ENCODE measurements around the gene PRDM13.

Gene PRDM13

DNA sequence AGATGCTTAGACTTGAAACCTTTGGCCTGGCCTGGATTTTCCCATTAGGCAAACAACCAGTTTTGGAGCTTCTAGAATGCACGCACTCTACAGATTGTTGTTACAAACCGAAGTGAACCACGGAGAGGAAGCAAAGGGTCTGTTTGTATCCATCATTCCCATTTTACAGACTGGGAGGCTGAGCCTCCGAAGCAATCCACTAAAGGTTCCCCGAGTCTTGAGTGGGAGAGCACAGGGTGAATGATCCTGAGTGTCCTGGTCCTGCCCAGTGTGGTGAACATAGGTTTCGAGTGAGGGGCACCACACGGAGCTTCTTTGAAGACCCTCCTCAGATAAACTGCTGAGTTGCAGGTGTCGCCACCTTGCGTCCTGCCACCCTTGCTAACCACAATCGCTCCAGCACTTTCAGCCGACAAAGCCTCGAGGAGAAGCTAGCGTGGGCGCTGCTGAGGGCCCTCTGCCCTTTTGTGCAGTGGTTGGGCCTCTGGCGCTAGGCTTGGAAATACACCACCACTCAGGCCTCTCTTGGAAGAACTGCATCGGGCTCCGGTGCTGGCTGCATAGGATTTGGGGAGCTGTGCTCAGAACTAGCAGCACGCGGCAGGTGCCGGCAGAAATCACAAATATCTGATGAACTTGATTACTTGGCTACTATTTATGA is 1.4 kb upstream of the PRDM13 start:
- WGBS, result 8% methylated on average over 20 of the region's 20 CpGs
- Histone ChIP-seq H3K4me3 (ENCODE audit: low read length) (no peak overlapping the region), H3K4me1 (ENCODE audit: insufficient read depth, low read length) (0 out of 2 replicates have a peak, but pooled peaks cover 9% of the 10 kb centered on the region), H3K27ac (ENCODE audit: low read depth, low read length) (no peak overlapping the region), H3K36me3 (ENCODE audit: insufficient read depth, low read length) (no peaks in the 10 kb centered on the region), H3K27me3 (ENCODE audit: insufficient read depth, low read length) (peaks cover 100% of the 10 kb centered on the region), H3K9ac (ENCODE audit: low read depth, low read length) (no peak overlapping the region), H3K9me3 (ENCODE audit: insufficient read depth, low read depth, low read length) (no peaks in the 10 kb centered on the region)

DNA sequence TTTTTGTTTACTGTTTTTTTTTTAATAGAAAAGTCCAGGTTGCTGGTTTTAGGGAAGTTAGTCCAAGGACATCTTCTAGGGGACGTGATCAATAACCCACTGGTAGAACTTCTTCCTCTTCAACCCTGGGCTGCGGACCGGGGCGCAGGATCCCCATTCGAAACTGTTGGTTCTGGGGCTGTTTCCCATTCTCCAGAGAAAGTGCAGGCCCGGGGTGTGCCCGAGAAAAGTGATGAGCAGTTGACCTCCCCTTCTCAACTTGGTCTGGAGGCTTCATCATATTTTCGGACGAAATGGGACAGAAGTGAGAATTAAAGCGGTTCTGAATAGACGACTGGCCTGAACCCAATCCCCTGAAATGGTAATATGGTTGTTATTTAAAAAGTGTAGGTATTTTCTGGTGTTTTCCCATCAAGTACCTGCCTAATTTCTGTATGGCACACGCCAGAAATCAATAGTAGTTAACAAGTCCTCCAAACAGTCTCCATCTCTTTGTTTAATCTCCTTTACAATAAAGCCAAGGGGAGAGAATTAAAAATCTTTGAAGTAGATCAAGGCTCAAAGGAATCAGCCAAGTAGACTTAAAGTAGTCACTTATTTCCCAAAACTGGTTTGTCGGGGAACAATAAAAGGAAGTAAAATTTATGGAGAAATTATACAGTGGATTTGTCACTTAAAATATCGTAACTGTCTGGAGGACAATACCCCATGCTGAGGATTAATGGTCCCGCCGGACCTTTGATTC is 550 bp upstream of the PRDM13 start:
- H3K4me1 ChIP-seq (ENCODE audit: insufficient read depth, low read length), result peaks cover 17% of the 10 kb centered on the region
- 14% methylated on average over 16 of the region's 16 CpGs for WGBS
- no peak overlapping the region for H3K9ac ChIP-seq (ENCODE audit: low read depth, low read length)
- H3K27ac ChIP-seq (ENCODE audit: low read depth, low read length), result no peak overlapping the region
- no peaks in the 10 kb centered on the region for H3K9me3 ChIP-seq (ENCODE audit: insufficient read depth, low read depth, low read length)
- H3K36me3 ChIP-seq (ENCODE audit: insufficient read depth, low read length), result no peaks in the 10 kb centered on the region
- H3K4me3 ChIP-seq (ENCODE audit: low read length), result no peak overlapping the region
- H3K27me3 ChIP-seq (ENCODE audit: insufficient read depth, low read length), result peaks cover 100% of the 10 kb centered on the region

GRCh38 chr6:99607416-99608036 is 893 bp downstream of the PRDM13 start:
- H3K27me3 ChIP-seq (ENCODE audit: insufficient read depth, low read length), result peaks cover 100% of the 10 kb centered on the region

GRCh38 chr6:99608059-99608885 is 1.6 kb downstream of the PRDM13 start:
- H3K4me3 ChIP-seq (ENCODE audit: low read length), result peak overlapping the region; percentile 3; the same call in 1 of the 2 replicates
- 3% methylated on average over 28 of the region's 29 CpGs for WGBS
- H3K9ac ChIP-seq (ENCODE audit: low read depth, low read length), result no peak overlapping the region
- H3K27me3 ChIP-seq (ENCODE audit: insufficient read depth, low read length), result peaks cover 100% of the 10 kb centered on the region
- H3K4me1 ChIP-seq (ENCODE audit: insufficient read depth, low read length), result peaks cover 30% of the 10 kb centered on the region
- no peaks in the 10 kb centered on the region for H3K9me3 ChIP-seq (ENCODE audit: insufficient read depth, low read depth, low read length)
- no peaks in the 10 kb centered on the region for H3K36me3 ChIP-seq (ENCODE audit: insufficient read depth, low read length)
- no peak overlapping the region for H3K27ac ChIP-seq (ENCODE audit: low read depth, low read length)

More at GRCh38 chr6:99607416-99608036, 893 bp downstream of the PRDM13 start:
- Histone ChIP-seq H3K4me1 (ENCODE audit: insufficient read depth, low read length) (peaks cover 27% of the 10 kb centered on the region), H3K27ac (ENCODE audit: low read depth, low read length) (no peak overlapping the region), H3K9ac (ENCODE audit: low read depth, low read length) (no peak overlapping the region), H3K36me3 (ENCODE audit: insufficient read depth, low read length) (no peaks in the 10 kb centered on the region), H3K9me3 (ENCODE audit: insufficient read depth, low read depth, low read length) (no peaks in the 10 kb centered on the region), H3K4me3 (ENCODE audit: low read length) (no peak overlapping the region)
- WGBS, result 3% methylated on average over 34 of the region's 34 CpGs

GRCh38 chr6:99608886-99609482 is 2.4 kb downstream of the PRDM13 start:
- Histone ChIP-seq H3K27ac (ENCODE audit: low read depth, low read length) (no peak overlapping the region), H3K9me3 (ENCODE audit: insufficient read depth, low read depth, low read length) (no peaks in the 10 kb centered on the region), H3K9ac (ENCODE audit: low read depth, low read length) (no peak overlapping the region), H3K4me1 (ENCODE audit: insufficient read depth, low read length) (peaks cover 27% of the 10 kb centered on the region), H3K36me3 (ENCODE audit: insufficient read depth, low read length) (no peaks in the 10 kb centered on the region), H3K27me3 (ENCODE audit: insufficient read depth, low read length) (peaks cover 100% of the 10 kb centered on the region), H3K4me3 (ENCODE audit: low read length) (no peak overlapping the region; the same call in 1 of the 2 replicates)
- 10% methylated on average over 24 of the region's 24 CpGs for WGBS

- Histone ChIP-seq H3K4me1 (ENCODE audit: insufficient read depth, low read length) (peaks cover 24% of the 10 kb centered on the region), H3K27me3 (ENCODE audit: insufficient read depth, low read length) (peaks cover 100% of the 10 kb centered on the region), H3K27ac (ENCODE audit: low read depth, low read length) (no peak overlapping the region), H3K9ac (ENCODE audit: low read depth, low read length) (no peak overlapping the region), H3K9me3 (ENCODE audit: insufficient read depth, low read depth, low read length) (no peaks in the 10 kb centered on the region), H3K4me3 (ENCODE audit: low read length) (no peak overlapping the region), H3K36me3 (ENCODE audit: insufficient read depth, low read length) (no peaks in the 10 kb centered on the region)
- WGBS, result 82% methylated on average over 2 of the region's 2 CpGs
Observed at GRCh38 chr6:99609905-99610489, 3.4 kb downstream of the PRDM13 start.

DNA sequence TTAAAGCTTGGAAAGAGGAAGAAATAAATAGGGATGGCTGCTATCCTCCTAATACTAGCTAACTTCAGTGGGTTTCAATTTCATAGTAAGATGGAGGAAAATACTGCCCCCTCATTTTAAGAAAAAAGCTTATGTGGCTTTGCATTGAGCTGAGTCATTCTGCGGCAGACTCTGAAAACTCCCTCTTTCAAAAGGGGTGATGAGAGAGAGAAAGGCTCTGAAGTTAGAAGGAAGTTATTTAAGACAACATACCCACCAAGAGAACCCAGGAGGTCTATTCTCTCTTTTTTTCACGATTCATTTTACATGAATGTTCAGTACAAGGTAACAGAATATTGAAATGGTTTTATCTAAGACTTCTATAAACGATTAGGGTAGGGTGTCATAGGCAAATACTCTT is 4.5 kb downstream of the PRDM13 start:
- Histone ChIP-seq H3K36me3 (ENCODE audit: insufficient read depth, low read length) (no peaks in the 10 kb centered on the region), H3K9me3 (ENCODE audit: insufficient read depth, low read depth, low read length) (no peaks in the 10 kb centered on the region), H3K9ac (ENCODE audit: low read depth, low read length) (no peak overlapping the region), H3K27me3 (ENCODE audit: insufficient read depth, low read length) (peaks cover 100% of the 10 kb centered on the region), H3K4me1 (ENCODE audit: insufficient read depth, low read length) (peaks cover 24% of the 10 kb centered on the region), H3K4me3 (ENCODE audit: low read length) (no peak overlapping the region), H3K27ac (ENCODE audit: low read depth, low read length) (no peak overlapping the region)
- WGBS, result no CpG with 5 or more reads among the region's 3 CpGs

DNA sequence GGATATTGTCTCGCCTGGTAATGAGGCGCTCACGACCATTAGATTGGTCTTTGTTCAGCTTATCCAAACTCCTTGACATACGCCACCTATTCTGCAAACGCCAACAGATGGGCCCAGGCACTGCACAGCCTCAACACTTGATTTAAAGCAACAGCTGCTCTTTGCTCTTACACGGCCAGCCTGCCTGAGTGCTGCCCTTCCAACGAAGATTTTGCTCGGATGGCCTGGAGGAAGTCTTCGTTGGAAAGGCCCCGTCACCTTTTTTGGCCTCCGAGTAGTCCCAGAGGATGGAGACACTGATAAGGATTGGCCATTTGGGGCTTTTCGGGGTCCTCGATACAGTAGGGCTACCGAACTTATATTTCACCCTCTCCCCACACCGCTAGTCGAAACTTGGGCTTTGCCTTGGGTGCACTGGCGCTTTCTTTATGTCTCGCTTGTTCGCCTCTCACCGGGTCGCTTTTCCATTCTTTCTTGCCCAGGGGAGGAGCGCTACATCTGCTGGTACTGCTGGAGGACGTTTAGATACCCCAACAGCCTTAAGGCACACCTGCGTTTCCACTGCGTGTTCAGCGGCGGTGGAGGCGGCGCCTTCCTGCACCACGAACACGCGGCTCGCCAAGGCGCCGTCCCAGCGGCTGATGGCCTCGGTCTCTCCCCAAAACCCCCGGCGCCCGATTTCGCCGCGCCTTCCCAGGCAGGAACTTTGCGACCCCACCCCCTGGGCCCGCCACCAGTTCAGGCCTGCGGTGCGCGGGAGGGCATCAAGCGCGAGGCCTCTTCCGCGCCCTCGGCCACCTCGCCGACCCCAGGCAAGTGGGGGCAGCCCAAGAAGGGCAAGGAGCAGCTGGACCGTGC is 6.1 kb downstream of the PRDM13 start:
- H3K9me3 ChIP-seq (ENCODE audit: insufficient read depth, low read depth, low read length), result no peaks in the 10 kb centered on the region
- peaks cover 100% of the 10 kb centered on the region for H3K27me3 ChIP-seq (ENCODE audit: insufficient read depth, low read length)
- 4% methylated on average over 56 of the region's 56 CpGs for WGBS
- no peak overlapping the region; the same call in 1 of the 2 replicates for H3K9ac ChIP-seq (ENCODE audit: low read depth, low read length)
- H3K27ac ChIP-seq (ENCODE audit: low read depth, low read length), result no peak overlapping the region
- H3K4me3 ChIP-seq (ENCODE audit: low read length), result peak overlapping the region; percentile 44
- no peaks in the 10 kb centered on the region for H3K36me3 ChIP-seq (ENCODE audit: insufficient read depth, low read length)
- H3K4me1 ChIP-seq (ENCODE audit: insufficient read depth, low read length), result peaks cover 24% of the 10 kb centered on the region

DNA sequence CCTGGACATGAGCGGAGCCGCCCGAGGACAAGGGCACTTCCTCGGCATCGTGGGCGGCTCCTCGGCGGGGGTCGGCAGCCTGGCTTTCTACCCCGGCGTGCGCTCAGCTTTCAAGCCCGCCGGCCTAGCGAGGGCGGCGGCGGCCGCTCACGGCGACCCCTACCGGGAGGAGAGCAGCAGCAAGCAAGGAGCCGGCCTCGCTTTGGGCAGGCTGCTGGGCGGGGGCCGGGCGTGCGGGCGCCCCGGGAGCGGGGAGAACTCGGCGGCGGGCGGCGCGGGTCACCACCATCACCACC is 6.7 kb downstream of the PRDM13 start:
- no peak overlapping the region for H3K27ac ChIP-seq (ENCODE audit: low read depth, low read length)
- peaks cover 100% of the 10 kb centered on the region for H3K27me3 ChIP-seq (ENCODE audit: insufficient read depth, low read length)
- H3K9ac ChIP-seq (ENCODE audit: low read depth, low read length), result no peak overlapping the region
- under 1% methylated on average over 37 of the region's 37 CpGs for WGBS
- peaks cover 5% of the 10 kb centered on the region; the same call in 1 of the 2 replicates for H3K9me3 ChIP-seq (ENCODE audit: insufficient read depth, low read depth, low read length)
- H3K4me3 ChIP-seq (ENCODE audit: low read length), result peak overlapping the region; percentile 44
- no peaks in the 10 kb centered on the region for H3K36me3 ChIP-seq (ENCODE audit: insufficient read depth, low read length)
- H3K4me1 ChIP-seq (ENCODE audit: insufficient read depth, low read length), result peaks cover 24% of the 10 kb centered on the region

Data from HUES64 (cell line).